GM12872 (cell line): ENCODE measurements around the gene GGT5.

Source experiments
- CTCF ChIP-seq: IDR thresholded peaks from 3 replicates; pipeline ENCODE4 v1.5.1; 2011; ENCODE audit warnings: low read depth, mild to moderate bottlenecking, low read length, moderate library complexity; ENCODE audit not compliant: insufficient read depth

Gene GGT5

GRCh38 chr22:24181088-24181995 lies 63.5 kb downstream of the GGT5 start, which contains the start of gene SUSD2:
Gene SUSD2, plus strand, starts transcription at chr22:24181487. Its CDS starts 33 bp downstream, at chr22:24181520.
- no peak for TF ChIP-seq CTCF

- TF ChIP-seq CTCF = no peak
Observed at GRCh38 chr22:24180316-24181087, 64.4 kb downstream of the GGT5 start.

- TF ChIP-seq CTCF = no peak
Observed at GRCh38 chr22:24179478-24180210, 65.2 kb downstream of the GGT5 start.

GRCh38 chr22:24178502-24179440 lies 66.1 kb downstream of the GGT5 start:
- TF ChIP-seq CTCF = peak; percentile 43; the same call in 2 of the 3 replicates

GRCh38 chr22:24178021-24178431 lies 66.9 kb downstream of the GGT5 start:
- no peak for TF ChIP-seq CTCF

GRCh38 chr22:24177456-24177855 lies 67.4 kb downstream of the GGT5 start:
- TF ChIP-seq CTCF = no peak
